ENCODE data around the gene ANKS1B. TPM values are rescaled to one million over a fixed set of nuclear protein-coding genes. Genes with fewer than 3 reads are reported as not detected.
A peak's percentile ranks its signal among the peaks of the same experiment; 100 is the strongest.

Gene ANKS1B
- total RNA-seq, 1 donor from 2014 or later: 5.6 TPM

DNA sequence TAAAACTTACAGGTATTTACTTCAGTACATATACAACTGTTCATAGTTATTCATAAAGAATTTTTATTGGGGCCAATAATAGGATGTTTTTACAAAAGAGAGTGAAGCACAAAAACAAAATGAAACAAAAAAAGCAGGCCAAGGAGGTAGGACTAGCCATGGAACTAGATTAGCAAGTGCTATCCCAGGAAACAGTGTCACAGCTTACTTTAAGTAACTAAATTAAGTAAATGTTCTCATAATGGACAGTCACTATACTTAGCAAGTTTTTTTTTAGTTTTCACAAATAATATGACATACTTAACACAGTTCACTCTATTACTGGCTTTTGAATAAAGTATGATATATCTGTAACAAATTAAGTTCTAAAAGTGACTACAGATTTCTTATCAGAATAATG is 213.1 kb downstream of the ANKS1B start:
- Mint-ChIP-seq H3K36me3 (ENCODE audit: low read depth) (no peaks in the 10 kb centered on the region), H3K27me3 (ENCODE audit: low read depth) (no peaks in the 10 kb centered on the region), H3K9me3 (no peaks in the 10 kb centered on the region), H3K4me3 (no peak overlapping the region), H3K27ac (ENCODE audit: unreplicated experiment) (no peak overlapping the region), H3K4me1 (peaks cover 15% of the 10 kb centered on the region)
- DNase-seq (ENCODE audit: low read depth, low spot score): no peak
- TF ChIP-seq, protein P1, sequence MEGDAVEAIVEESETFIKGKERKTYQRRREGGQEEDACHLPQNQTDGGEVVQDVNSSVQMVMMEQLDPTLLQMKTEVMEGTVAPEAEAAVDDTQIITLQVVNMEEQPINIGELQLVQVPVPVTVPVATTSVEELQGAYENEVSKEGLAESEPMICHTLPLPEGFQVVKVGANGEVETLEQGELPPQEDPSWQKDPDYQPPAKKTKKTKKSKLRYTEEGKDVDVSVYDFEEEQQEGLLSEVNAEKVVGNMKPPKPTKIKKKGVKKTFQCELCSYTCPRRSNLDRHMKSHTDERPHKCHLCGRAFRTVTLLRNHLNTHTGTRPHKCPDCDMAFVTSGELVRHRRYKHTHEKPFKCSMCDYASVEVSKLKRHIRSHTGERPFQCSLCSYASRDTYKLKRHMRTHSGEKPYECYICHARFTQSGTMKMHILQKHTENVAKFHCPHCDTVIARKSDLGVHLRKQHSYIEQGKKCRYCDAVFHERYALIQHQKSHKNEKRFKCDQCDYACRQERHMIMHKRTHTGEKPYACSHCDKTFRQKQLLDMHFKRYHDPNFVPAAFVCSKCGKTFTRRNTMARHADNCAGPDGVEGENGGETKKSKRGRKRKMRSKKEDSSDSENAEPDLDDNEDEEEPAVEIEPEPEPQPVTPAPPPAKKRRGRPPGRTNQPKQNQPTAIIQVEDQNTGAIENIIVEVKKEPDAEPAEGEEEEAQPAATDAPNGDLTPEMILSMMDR (conservative IDR thresholded peaks at IDR 0.05): no peak

DNA sequence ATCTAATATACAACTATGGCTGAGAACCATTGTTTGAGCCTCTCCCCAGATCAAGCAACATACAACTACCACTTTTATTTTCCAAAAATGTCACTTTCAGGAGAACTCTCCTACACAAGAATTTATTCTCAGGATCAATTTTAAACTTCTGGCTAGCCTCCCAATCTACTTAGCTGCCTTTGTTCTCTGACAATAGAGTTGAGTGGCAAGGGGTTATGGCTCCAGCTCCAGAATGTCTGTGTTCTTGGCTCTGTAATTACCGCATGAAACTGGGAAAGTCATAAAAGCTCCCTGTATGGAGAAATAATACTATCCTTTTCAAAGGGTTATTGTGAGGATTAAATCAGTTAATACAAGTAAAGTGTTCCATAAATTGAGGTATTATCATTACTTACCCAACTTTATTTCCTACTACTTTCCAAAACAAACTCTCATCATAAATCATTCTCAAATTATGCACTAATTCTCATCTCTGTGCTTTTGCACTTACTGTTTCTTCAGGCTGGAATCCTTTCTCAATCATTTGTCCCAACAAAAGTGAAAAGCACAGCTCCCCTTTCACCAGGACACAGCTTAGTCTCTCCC is 215.2 kb downstream of the ANKS1B start:
- no peaks in the 10 kb centered on the region for H3K36me3 Mint-ChIP-seq (ENCODE audit: low read depth)
- DNase-seq (ENCODE audit: low read depth, low spot score): no peak
- no peak overlapping the region for H3K4me3 Mint-ChIP-seq
- H3K27me3 Mint-ChIP-seq (ENCODE audit: low read depth): no peaks in the 10 kb centered on the region
- no peaks in the 10 kb centered on the region for H3K9me3 Mint-ChIP-seq
- peak overlapping the region; percentile 74 for H3K27ac Mint-ChIP-seq (ENCODE audit: unreplicated experiment)
- TF ChIP-seq, protein P1 (conservative IDR thresholded peaks at IDR 0.05): no peak
- peaks cover 15% of the 10 kb centered on the region for H3K4me1 Mint-ChIP-seq

DNA sequence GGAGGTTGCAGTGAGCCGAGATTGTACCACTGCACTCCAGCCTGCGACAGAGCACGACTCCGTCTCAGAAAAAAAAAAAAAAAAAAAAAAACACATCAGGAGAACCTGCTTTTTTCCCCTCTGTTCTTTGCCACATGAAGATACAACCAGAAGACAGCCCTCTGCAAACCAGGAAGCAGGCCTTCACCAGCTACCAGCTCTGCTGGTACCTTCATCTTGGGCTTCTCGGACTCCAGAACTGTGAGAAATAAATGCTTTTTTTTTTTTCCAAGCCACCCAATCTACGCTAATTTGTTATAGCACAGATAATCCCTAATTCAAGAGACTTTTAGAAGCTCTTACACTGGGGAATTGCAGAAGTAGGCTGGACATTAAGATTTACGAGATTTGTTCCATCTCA is 216.0 kb downstream of the ANKS1B start:
- H3K9me3 Mint-ChIP-seq: no peaks in the 10 kb centered on the region
- H3K4me1 Mint-ChIP-seq: peaks cover 15% of the 10 kb centered on the region
- TF ChIP-seq, protein P1 (conservative IDR thresholded peaks at IDR 0.05): no peak
- no peak for DNase-seq (ENCODE audit: low read depth, low spot score)
- no peaks in the 10 kb centered on the region for H3K36me3 Mint-ChIP-seq (ENCODE audit: low read depth)
- no peak overlapping the region for H3K4me3 Mint-ChIP-seq
- H3K27me3 Mint-ChIP-seq (ENCODE audit: low read depth): no peaks in the 10 kb centered on the region
- no peak overlapping the region for H3K27ac Mint-ChIP-seq (ENCODE audit: unreplicated experiment)

DNA sequence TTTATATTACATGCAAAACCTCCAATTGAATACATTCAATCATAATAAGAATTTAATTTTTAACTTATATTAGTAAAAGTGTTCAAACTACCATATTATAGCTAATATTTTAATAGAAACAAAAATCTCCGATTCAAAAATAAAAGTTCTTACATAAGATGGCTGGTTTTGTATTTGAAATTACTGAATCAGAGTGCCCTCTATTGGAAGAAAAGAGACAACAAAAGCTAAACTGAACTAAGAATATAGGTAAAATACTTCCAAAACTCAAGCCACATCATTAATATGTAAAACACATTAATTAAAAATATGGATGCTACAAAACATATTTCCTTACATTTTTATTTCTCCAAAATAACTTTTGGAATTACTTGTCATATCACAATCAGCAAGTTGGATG is 216.9 kb downstream of the ANKS1B start:
- no peaks in the 10 kb centered on the region for H3K27me3 Mint-ChIP-seq (ENCODE audit: low read depth)
- H3K36me3 Mint-ChIP-seq (ENCODE audit: low read depth): no peaks in the 10 kb centered on the region
- no peak overlapping the region for H3K27ac Mint-ChIP-seq (ENCODE audit: unreplicated experiment)
- H3K4me1 Mint-ChIP-seq: peaks cover 15% of the 10 kb centered on the region
- H3K4me3 Mint-ChIP-seq: no peak overlapping the region
- TF ChIP-seq, protein P1 (conservative IDR thresholded peaks at IDR 0.05): peak; percentile 75
- DNase-seq (ENCODE audit: low read depth, low spot score): no peak
- H3K9me3 Mint-ChIP-seq: no peaks in the 10 kb centered on the region

DNA sequence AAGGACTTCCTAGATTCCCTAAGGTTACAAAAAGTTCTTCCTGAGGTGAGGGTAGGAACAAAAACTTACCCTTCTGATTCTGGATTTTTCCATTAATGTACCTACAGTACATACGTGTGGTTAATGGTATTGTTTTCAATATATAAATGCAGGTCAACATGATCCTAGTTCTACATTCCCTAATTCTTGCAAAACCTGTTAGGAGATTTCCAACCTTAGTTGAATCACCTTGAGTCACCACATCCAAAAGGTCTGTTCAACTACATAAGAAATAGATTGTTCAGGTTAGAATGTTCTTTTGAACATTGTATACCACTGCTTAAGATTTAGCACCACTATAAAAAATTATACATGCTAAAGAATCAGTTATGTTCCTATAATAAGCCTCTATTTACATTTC is 218.3 kb downstream of the ANKS1B start:
- H3K36me3 Mint-ChIP-seq (ENCODE audit: low read depth): no peaks in the 10 kb centered on the region
- no peak overlapping the region for H3K27ac Mint-ChIP-seq (ENCODE audit: unreplicated experiment)
- TF ChIP-seq, protein P1 (conservative IDR thresholded peaks at IDR 0.05): no peak
- no peaks in the 10 kb centered on the region for H3K27me3 Mint-ChIP-seq (ENCODE audit: low read depth)
- peaks cover 15% of the 10 kb centered on the region for H3K4me1 Mint-ChIP-seq
- H3K9me3 Mint-ChIP-seq: no peaks in the 10 kb centered on the region
- H3K4me3 Mint-ChIP-seq: no peak overlapping the region
- DNase-seq (ENCODE audit: low read depth, low spot score): no peak
